ENCODE measurements around the gene SH3GL1. TPM values are rescaled to one million over a fixed set of nuclear protein-coding genes. Genes with fewer than 3 reads are reported as not detected.

Gene SH3GL1
- total and polyA plus RNA-seq, 2 experiments from 2014 or later, result 73.1 to 89.5 TPM

DNA sequence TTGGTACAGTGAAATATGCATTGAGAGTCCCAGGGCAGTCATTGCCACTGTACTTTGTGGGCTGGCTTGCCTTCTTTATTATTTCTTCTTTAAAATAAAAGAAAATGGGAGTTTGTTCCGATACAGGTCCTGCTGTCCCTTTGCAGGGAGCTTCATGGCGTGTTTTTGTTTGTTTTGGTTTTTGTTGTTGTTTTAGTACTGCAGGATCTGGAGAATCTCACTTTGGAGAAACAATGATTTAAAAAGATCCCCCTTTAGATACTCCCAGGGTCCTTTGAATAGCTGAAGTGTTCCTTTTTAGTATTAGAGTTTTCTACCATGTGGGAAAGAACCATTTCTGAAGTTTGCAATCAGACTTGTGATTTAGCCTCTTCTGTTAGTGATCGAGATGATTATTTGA, 13.2 kb upstream of the SH3GL1 start (continued):
- TF ChIP-seq, protein P1, sequence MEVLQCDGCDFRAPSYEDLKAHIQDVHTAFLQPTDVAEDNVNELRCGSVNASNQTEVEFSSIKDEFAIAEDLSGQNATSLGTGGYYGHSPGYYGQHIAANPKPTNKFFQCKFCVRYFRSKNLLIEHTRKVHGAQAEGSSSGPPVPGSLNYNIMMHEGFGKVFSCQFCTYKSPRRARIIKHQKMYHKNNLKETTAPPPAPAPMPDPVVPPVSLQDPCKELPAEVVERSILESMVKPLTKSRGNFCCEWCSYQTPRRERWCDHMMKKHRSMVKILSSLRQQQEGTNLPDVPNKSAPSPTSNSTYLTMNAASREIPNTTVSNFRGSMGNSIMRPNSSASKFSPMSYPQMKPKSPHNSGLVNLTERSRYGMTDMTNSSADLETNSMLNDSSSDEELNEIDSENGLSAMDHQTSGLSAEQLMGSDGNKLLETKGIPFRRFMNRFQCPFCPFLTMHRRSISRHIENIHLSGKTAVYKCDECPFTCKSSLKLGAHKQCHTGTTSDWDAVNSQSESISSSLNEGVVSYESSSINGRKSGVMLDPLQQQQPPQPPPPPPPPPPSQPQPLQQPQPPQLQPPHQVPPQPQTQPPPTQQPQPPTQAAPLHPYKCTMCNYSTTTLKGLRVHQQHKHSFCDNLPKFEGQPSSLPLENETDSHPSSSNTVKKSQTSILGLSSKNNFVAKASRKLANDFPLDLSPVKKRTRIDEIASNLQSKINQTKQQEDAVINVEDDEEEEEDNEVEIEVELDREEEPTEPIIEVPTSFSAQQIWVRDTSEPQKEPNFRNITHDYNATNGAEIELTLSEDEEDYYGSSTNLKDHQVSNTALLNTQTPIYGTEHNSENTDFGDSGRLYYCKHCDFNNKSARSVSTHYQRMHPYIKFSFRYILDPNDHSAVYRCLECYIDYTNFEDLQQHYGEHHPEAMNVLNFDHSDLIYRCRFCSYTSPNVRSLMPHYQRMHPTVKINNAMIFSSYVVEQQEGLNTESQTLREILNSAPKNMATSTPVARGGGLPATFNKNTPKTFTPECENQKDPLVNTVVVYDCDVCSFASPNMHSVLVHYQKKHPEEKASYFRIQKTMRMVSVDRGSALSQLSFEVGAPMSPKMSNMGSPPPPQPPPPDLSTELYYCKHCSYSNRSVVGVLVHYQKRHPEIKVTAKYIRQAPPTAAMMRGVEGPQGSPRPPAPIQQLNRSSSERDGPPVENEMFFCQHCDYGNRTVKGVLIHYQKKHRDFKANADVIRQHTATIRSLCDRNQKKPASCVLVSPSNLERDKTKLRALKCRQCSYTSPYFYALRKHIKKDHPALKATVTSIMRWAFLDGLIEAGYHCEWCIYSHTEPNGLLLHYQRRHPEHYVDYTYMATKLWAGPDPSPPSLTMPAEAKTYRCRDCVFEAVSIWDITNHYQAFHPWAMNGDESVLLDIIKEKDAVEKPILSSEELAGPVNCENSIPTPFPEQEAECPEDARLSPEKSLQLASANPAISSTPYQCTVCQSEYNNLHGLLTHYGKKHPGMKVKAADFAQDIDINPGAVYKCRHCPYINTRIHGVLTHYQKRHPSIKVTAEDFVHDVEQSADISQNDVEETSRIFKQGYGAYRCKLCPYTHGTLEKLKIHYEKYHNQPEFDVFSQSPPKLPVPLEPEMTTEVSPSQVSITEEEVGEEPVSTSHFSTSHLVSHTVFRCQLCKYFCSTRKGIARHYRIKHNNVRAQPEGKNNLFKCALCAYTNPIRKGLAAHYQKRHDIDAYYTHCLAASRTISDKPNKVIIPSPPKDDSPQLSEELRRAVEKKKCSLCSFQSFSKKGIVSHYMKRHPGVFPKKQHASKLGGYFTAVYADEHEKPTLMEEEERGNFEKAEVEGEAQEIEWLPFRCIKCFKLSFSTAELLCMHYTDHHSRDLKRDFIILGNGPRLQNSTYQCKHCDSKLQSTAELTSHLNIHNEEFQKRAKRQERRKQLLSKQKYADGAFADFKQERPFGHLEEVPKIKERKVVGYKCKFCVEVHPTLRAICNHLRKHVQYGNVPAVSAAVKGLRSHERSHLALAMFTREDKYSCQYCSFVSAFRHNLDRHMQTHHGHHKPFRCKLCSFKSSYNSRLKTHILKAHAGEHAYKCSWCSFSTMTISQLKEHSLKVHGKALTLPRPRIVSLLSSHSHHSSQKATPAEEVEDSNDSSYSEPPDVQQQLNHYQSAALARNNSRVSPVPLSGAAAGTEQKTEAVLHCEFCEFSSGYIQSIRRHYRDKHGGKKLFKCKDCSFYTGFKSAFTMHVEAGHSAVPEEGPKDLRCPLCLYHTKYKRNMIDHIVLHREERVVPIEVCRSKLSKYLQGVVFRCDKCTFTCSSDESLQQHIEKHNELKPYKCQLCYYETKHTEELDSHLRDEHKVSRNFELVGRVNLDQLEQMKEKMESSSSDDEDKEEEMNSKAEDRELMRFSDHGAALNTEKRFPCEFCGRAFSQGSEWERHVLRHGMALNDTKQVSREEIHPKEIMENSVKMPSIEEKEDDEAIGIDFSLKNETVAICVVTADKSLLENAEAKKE (CRISPR knock-in tag; IDR thresholded peaks at IDR 0.05), result no peak
- TF ChIP-seq, protein P2, sequence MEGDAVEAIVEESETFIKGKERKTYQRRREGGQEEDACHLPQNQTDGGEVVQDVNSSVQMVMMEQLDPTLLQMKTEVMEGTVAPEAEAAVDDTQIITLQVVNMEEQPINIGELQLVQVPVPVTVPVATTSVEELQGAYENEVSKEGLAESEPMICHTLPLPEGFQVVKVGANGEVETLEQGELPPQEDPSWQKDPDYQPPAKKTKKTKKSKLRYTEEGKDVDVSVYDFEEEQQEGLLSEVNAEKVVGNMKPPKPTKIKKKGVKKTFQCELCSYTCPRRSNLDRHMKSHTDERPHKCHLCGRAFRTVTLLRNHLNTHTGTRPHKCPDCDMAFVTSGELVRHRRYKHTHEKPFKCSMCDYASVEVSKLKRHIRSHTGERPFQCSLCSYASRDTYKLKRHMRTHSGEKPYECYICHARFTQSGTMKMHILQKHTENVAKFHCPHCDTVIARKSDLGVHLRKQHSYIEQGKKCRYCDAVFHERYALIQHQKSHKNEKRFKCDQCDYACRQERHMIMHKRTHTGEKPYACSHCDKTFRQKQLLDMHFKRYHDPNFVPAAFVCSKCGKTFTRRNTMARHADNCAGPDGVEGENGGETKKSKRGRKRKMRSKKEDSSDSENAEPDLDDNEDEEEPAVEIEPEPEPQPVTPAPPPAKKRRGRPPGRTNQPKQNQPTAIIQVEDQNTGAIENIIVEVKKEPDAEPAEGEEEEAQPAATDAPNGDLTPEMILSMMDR (conservative IDR thresholded peaks at IDR 0.05; ENCODE audit: low read depth in 2 of 2), result no peak
- no peak for TF ChIP-seq STAT1 (IDR thresholded peaks at IDR 0.05; ENCODE audit: unreplicated experiment)

DNA sequence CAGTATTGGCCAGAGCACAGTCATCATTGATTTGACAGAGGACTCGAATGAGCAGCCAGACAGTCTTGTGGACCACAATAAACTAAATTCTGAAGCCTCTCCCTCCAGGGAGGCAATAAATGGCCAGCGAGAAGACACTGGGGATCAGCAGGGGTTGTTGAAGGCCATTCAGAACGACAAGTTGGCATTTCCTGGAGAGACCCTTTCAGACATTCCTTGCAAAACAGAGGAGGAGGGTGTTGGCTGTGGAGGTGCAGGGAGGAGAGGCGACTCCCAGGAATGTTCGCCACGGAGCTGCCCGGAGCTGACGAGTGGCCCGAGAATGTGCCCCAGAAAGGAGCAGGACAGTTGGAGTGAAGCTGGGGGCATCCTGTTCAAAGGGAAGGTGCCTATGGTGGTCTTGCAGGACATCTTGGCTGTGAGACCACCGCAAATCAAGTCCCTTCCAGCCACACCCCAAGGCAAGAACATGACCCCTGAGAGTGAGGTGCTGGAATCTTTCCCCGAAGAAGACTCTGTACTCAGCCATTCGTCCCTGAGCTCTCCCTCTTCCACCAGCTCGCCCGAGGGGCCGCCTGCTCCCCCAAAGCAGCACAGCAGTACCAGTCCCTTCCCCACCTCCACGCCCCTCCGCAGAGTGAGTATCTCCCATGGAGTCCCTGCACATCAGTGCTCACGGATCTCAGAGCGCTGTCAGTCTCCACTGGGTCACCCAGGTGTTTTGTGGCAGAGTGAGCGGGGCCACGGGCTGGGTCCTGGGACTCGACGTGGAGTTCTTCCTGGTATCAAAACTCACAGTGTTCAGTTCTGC, 9.0 kb upstream of the SH3GL1 start:
- TF ChIP-seq, protein P3, sequence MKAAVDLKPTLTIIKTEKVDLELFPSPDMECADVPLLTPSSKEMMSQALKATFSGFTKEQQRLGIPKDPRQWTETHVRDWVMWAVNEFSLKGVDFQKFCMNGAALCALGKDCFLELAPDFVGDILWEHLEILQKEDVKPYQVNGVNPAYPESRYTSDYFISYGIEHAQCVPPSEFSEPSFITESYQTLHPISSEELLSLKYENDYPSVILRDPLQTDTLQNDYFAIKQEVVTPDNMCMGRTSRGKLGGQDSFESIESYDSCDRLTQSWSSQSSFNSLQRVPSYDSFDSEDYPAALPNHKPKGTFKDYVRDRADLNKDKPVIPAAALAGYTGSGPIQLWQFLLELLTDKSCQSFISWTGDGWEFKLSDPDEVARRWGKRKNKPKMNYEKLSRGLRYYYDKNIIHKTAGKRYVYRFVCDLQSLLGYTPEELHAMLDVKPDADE (IDR thresholded peaks at IDR 0.05), result peak; percentile 93
- peak; percentile 95 for TF ChIP-seq NANOG (IDR thresholded peaks at IDR 0.05; ENCODE audit: borderline replicate concordance)
- TF ChIP-seq, protein P2 (conservative IDR thresholded peaks at IDR 0.05; ENCODE audit: low read depth in 2 of 2), result no peak
- 0 out of 2 replicates have a peak, but pooled peaks have one; percentile 24 for TF ChIP-seq CREB1 (CRISPR knock-in tag; IDR thresholded peaks at IDR 0.05; ENCODE audit: low read depth)
- peaks cover 93% of the 10 kb centered on the region for H3K79me2 ChIP-seq (replicated peaks; ENCODE audit: insufficient read depth)
- H3F3A ChIP-seq (replicated peaks; ENCODE audit: low read depth), result peaks cover 31% of the 10 kb centered on the region; the same call in 1 of the 2 replicates
- DNase-seq (ENCODE audit: low spot score) (peak; percentile 94), ATAC-seq (peak; percentile 89)
- H3K9me3 Mint-ChIP-seq, result no peaks in the 10 kb centered on the region
- H3K4me3 ChIP-seq, result peak overlapping the region; percentile 39
- no peak overlapping the region for H2AFZ ChIP-seq
- peak overlapping the region; percentile 58 for H3K4me3 Mint-ChIP-seq
- peaks cover 11% of the 10 kb centered on the region for H3K27me3 Mint-ChIP-seq (ENCODE audit: insufficient read depth, low read depth, poor library complexity)
- peak overlapping the region; percentile 99 for H3K27ac Mint-ChIP-seq
- H3K4me2 ChIP-seq, result peak overlapping the region; percentile 67
- peaks cover 69% of the 10 kb centered on the region for H3K4me1 ChIP-seq (ENCODE audit: insufficient read depth)
- H3K27me3 ChIP-seq (ENCODE audit: insufficient read depth), result no peaks in the 10 kb centered on the region
- H4K20me1 ChIP-seq (replicated peaks; ENCODE audit: insufficient read depth), result peaks cover 39% of the 10 kb centered on the region; the same call in 1 of the 2 replicates
- H3K36me3 ChIP-seq (ENCODE audit: insufficient read depth), result peaks cover 44% of the 10 kb centered on the region
- peak overlapping the region; percentile 100 for H3K27ac ChIP-seq (ENCODE audit: low read depth)
- H3K4me1 Mint-ChIP-seq, result peaks cover 70% of the 10 kb centered on the region
- no peaks in the 10 kb centered on the region for H3K9me2 ChIP-seq (ENCODE audit: insufficient read depth)
- H3K36me3 Mint-ChIP-seq (ENCODE audit: low read depth), result peaks cover 98% of the 10 kb centered on the region
